MM.1S (cell line): ENCODE data around the gene SCRT2.

Source experiments
- EZH2 ChIP-seq: fragments of 300-600 bp; sonication (generic); optimal IDR thresholded peaks from 2 replicates; pipeline ENCODE3; 2017; ENCODE audit warnings: low read depth, mild to moderate bottlenecking, antibody characterized with exemption, low read length, mixed read lengths
- EZH2phosphoT487 ChIP-seq: fragments of 300-600 bp; sonication (generic); IDR thresholded peaks from 2 replicates; pipeline ENCODE4 v1.6.1; 2018; ENCODE audit warnings: antibody characterized with exemption, low read length
- TF ChIP-seq, protein P1 (sequence below): fragments of 300-600 bp; sonication (generic); IDR thresholded peaks from 2 replicates; pipeline ENCODE4 v1.5.1; 2016; ENCODE audit warnings: antibody characterized with exemption, low read length, mixed read lengths

- TF ChIP-seq, protein P1, sequence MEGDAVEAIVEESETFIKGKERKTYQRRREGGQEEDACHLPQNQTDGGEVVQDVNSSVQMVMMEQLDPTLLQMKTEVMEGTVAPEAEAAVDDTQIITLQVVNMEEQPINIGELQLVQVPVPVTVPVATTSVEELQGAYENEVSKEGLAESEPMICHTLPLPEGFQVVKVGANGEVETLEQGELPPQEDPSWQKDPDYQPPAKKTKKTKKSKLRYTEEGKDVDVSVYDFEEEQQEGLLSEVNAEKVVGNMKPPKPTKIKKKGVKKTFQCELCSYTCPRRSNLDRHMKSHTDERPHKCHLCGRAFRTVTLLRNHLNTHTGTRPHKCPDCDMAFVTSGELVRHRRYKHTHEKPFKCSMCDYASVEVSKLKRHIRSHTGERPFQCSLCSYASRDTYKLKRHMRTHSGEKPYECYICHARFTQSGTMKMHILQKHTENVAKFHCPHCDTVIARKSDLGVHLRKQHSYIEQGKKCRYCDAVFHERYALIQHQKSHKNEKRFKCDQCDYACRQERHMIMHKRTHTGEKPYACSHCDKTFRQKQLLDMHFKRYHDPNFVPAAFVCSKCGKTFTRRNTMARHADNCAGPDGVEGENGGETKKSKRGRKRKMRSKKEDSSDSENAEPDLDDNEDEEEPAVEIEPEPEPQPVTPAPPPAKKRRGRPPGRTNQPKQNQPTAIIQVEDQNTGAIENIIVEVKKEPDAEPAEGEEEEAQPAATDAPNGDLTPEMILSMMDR: no peak
- TF ChIP-seq EZH2phosphoT487 (no peak), EZH2 (no peak)
Measured at GRCh38 chr20:711576-711975, 36.0 kb upstream of the SCRT2 start.
